ENCODE results near the gene C11orf98. TPM values are rescaled to one million over a fixed set of nuclear protein-coding genes. Genes with fewer than 3 reads are reported as not detected.

The C11orf98 gene
- total and polyA plus RNA-seq, 2 of the 13 experiments (the other 11 are each of a cell fraction or from before 2014, with no cell fraction given), result 30.4 to 91.8 TPM

DNA sequence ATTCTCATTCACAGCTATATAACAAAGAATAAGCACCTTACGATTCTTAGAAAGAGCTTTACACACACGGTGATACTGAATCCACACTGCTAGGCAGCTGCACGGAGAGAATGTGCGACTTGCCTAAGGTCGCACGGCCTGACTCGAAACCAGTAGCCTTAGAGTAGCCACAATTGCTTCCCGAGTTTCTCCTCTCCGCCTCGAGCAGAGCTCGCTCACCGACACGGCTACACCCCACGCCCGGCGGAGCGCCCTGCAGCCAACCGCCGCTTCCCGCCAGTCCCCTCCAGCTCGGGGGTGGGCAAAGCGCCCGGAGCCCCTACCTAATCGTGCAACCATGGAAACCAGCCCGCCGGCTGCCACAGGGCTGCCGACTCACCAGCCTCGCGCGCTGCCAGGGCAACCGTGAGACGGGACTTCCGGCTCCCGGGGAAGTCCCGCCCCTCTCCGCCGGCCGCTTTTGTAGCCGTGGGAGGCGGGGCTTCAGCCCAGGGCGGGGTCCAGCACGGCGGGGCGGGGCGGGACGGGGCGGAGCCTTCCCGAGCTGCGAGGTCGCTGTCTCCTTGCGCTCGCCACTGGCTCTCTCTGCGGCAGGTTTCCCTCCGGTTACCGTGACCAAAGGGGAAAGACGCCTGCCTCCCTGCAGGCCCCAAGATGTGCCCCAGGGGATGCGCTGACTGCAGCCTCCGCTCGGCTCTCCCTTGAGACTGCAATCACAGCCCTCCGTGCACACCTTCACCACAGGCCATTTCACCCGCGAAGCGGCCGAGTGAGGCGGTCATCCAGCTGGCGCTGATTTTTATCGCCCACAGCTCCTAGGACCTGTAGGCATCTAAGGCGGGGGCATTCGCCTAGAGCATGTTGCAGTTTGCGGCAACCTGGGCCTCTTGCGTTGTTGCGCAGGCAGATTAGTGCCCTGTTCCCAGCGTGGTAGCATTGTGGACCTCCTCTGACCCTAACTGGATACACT lies 41.2 kb upstream of the C11orf98 start (continued):
- TF ChIP-seq, protein P1, sequence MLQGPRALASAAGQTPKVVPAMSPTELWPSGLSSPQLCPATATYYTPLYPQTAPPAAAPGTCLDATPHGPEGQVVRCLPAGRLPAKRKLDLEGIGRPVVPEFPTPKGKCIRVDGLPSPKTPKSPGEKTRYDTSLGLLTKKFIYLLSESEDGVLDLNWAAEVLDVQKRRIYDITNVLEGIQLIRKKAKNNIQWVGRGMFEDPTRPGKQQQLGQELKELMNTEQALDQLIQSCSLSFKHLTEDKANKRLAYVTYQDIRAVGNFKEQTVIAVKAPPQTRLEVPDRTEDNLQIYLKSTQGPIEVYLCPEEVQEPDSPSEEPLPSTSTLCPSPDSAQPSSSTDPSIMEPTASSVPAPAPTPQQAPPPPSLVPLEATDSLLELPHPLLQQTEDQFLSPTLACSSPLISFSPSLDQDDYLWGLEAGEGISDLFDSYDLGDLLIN (CRISPR knock-in tag; IDR thresholded peaks at IDR 0.05; ENCODE audit: borderline replicate concordance), result no peak
- TF ChIP-seq, protein P2, sequence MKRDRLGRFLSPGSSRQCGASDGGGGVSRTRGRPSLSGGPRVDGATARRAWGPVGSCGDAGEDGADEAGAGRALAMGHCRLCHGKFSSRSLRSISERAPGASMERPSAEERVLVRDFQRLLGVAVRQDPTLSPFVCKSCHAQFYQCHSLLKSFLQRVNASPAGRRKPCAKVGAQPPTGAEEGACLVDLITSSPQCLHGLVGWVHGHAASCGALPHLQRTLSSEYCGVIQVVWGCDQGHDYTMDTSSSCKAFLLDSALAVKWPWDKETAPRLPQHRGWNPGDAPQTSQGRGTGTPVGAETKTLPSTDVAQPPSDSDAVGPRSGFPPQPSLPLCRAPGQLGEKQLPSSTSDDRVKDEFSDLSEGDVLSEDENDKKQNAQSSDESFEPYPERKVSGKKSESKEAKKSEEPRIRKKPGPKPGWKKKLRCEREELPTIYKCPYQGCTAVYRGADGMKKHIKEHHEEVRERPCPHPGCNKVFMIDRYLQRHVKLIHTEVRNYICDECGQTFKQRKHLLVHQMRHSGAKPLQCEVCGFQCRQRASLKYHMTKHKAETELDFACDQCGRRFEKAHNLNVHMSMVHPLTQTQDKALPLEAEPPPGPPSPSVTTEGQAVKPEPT (CRISPR knock-in tag; IDR thresholded peaks at IDR 0.05; ENCODE audit: low read depth), result no peak
- TF ChIP-seq KDM4B (CRISPR knock-in tag; IDR thresholded peaks at IDR 0.05) (no peak), ZNF431 (CRISPR knock-in tag; IDR thresholded peaks at IDR 0.05; ENCODE audit: borderline replicate concordance, low read depth) (no peak), ZNF263 (CRISPR knock-in tag; IDR thresholded peaks at IDR 0.05) (no peak), ZNF354B (CRISPR knock-in tag; IDR thresholded peaks at IDR 0.05) (no peak), PRPF4 (IDR thresholded peaks at IDR 0.05; ENCODE audit: low read depth, low read length, poor library complexity, severe bottlenecking) (no peak), MAF1 (CRISPR knock-in tag; IDR thresholded peaks at IDR 0.05; ENCODE audit: borderline replicate concordance) (no peak), RARG (CRISPR knock-in tag; IDR thresholded peaks at IDR 0.05; ENCODE audit: low read depth) (no peak), GABPA (IDR thresholded peaks at IDR 0.05; ENCODE audit: low read depth, low read length) (peak; percentile 83), GABPA (CRISPR knock-in tag; IDR thresholded peaks at IDR 0.05; ENCODE audit: low read depth) (peak; percentile 88), ZNF747 (CRISPR knock-in tag; IDR thresholded peaks at IDR 0.05; ENCODE audit: borderline replicate concordance) (no peak; the same call in 1 of the 2 replicates), HHEX (CRISPR knock-in tag; IDR thresholded peaks at IDR 0.05) (no peak), ZNF547 (CRISPR knock-in tag; IDR thresholded peaks at IDR 0.05) (peak; percentile 81; the same call in 1 of the 2 replicates), GATA4 (IDR thresholded peaks at IDR 0.05; ENCODE audit: borderline replicate concordance, low read depth) (no peak), ATAD3A (CRISPR knock-in tag; IDR thresholded peaks at IDR 0.05) (no peak)
- TF ChIP-seq, protein P3, sequence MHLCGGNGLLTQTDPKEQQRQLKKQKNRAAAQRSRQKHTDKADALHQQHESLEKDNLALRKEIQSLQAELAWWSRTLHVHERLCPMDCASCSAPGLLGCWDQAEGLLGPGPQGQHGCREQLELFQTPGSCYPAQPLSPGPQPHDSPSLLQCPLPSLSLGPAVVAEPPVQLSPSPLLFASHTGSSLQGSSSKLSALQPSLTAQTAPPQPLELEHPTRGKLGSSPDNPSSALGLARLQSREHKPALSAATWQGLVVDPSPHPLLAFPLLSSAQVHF (CRISPR knock-in tag; IDR thresholded peaks at IDR 0.05), result no peak
- TF ChIP-seq, protein P4, sequence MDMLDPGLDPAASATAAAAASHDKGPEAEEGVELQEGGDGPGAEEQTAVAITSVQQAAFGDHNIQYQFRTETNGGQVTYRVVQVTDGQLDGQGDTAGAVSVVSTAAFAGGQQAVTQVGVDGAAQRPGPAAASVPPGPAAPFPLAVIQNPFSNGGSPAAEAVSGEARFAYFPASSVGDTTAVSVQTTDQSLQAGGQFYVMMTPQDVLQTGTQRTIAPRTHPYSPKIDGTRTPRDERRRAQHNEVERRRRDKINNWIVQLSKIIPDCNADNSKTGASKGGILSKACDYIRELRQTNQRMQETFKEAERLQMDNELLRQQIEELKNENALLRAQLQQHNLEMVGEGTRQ (IDR thresholded peaks at IDR 0.05; ENCODE audit: low read depth, low read length), result no peak
- TF ChIP-seq, protein P4 (CRISPR knock-in tag; IDR thresholded peaks at IDR 0.05; ENCODE audit: borderline replicate concordance), result no peak
- TF ChIP-seq, protein P5, sequence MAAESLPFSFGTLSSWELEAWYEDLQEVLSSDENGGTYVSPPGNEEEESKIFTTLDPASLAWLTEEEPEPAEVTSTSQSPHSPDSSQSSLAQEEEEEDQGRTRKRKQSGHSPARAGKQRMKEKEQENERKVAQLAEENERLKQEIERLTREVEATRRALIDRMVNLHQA (CRISPR knock-in tag; IDR thresholded peaks at IDR 0.05), result no peak
- TF ChIP-seq, protein P6, sequence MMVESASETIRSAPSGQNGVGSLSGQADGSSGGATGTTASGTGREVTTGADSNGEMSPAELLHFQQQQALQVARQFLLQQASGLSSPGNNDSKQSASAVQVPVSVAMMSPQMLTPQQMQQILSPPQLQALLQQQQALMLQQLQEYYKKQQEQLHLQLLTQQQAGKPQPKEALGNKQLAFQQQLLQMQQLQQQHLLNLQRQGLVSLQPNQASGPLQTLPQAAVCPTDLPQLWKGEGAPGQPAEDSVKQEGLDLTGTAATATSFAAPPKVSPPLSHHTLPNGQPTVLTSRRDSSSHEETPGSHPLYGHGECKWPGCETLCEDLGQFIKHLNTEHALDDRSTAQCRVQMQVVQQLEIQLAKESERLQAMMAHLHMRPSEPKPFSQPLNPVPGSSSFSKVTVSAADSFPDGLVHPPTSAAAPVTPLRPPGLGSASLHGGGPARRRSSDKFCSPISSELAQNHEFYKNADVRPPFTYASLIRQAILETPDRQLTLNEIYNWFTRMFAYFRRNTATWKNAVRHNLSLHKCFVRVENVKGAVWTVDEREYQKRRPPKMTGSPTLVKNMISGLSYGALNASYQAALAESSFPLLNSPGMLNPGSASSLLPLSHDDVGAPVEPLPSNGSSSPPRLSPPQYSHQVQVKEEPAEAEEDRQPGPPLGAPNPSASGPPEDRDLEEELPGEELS (CRISPR knock-in tag; IDR thresholded peaks at IDR 0.05), result no peak

Data from HepG2 (cell line).